NCI-H2029 (cell line): ENCODE data around the gene FAM210A.
A peak's percentile ranks its signal among the peaks of the same experiment; 100 is the strongest.

Source experiments
- DNase-seq: peaks from one replicate; lab custom pipeline; 2025; lab: John Stamatoyannopoulos, UW

FAM210A gene

DNA sequence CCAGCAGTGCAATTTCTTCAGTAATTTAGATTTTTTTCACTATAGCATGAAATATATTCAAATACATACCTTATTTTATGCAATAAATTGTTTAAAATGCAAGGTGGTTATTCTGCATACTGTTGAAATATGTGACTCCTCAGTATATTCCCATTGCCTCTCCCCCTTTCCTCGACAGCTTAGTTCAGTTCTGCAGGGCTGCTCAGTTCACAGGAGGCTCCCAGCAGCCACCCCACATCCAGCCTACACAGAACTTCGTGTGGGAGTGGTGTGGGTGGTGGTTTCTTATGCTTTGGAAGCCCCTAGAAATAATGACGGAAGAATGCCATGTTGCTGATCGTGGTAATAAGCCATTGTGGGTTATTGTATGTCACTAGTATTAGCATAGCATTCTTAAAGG is 79.7 kb downstream of the FAM210A start:
- no peak for DNase-seq

DNA sequence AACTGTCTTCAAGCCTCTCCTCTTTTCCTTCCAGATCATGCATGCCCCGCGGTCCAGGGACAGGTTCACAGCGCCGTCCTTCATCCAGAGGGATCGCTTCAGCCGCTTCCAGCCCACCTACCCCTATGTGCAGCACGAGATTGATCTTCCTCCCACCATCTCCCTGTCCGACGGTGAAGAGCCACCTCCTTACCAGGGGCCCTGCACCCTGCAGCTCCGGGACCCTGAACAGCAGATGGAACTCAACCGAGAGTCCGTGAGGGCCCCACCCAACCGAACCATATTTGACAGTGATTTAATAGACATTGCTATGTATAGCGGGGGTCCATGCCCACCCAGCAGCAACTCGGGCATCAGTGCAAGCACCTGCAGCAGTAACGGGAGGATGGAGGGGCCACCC is 81.3 kb downstream of the FAM210A start:
- DNase-seq: no peak

DNA sequence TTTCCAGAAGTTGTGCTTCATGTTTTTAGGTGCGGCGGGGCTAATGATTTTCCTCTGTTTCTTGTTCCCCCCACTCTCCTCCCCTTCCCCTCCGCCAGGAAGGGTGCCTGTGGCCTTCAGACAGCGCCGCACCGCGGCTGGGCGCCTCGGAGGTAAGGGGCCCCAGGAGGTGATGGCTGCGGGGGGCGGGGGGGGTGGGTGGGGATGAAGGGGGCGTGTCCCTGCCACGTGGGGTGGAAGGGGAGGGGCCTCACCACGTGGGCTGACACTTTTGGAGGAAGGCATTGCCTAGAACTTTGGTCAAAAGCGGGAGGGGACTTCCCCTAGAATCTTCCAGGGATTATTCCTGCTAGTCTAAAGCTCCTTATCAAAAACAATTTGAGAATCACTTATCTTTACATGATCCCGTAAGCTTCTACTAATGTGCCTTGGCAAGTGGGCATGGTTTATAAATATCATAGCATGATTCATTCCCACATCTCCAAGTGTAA is 83.1 kb downstream of the FAM210A start:
- no peak for DNase-seq

- no peak for DNase-seq
Measured at GRCh38 chr18:13642440-13642827, 83.9 kb downstream of the FAM210A start.

GRCh38 chr18:13641551-13642439 is 84.6 kb downstream of the FAM210A start:
- no peak for DNase-seq

- no peak for DNase-seq
Measured at GRCh38 chr18:13640266-13640860, 86.0 kb downstream of the FAM210A start.

DNA sequence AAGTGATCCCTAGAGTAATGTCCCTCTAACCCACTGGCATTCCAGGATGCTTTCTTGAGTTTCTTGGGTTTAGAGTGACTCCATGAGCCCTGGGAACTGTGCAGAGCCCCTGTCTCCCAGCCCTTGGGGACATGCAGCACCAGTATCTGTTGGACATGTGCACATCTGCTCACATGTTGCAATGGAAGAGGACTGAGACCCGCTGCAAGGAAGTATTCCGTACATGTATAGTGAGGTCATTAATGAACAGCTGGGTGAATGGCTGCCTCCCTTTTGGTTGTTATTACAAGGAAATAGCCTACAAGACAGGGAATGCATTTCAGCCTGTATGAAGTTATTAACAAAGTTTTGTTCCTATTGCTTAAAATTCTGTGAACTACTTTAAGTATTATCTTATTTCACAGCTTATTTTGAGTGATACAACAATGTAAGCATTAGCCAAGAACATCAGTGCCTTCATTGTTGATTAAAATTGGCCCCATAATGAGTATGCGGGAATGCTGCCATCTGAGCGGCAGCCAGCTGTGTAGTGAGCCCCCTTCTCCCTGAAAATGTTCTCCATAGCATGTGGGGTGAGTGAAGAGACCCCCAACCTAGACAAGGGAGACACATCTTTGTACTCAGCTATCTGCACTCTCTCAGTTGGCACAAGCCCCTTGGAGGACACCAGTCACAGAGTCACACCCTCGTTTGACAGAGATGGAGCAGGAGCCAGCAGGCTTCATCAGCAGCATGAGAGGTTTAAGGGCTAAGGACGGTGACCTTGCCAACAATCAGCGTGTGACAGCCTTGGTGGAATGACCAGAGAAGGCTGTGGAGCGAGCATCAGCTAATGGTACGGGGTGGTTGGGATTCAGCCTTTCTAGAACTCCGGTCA is 87.4 kb downstream of the FAM210A start:
- no peak for DNase-seq

- DNase-seq: no peak
Measured at GRCh38 chr18:13635046-13635445, 91.3 kb downstream of the FAM210A start.

DNA sequence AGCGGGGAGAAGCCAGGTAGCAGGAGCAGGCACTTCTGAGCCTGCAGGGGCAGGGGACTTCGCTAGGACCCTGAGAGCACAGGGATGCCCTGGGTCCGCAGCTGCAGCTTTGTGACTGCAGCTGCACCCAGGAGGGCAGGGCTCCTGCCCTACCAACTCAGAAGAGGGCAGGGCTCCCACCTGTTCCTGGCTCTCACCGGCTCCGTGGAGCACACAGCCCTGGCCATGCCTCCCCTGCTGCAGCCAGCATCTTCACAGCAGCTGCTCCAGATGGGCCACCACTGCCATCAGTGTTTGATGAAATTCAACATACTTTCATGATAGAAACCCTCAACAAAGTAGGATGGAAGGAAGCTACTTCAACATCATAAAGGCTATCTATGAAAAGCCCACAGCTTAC is 92.7 kb downstream of the FAM210A start:
- DNase-seq: no peak

GRCh38 chr18:13630716-13631268 is 95.6 kb downstream of the FAM210A start:
- DNase-seq: no peak

- DNase-seq: peak; percentile 34
Measured at GRCh38 chr18:13629841-13630715, 96.3 kb downstream of the FAM210A start.

DNA sequence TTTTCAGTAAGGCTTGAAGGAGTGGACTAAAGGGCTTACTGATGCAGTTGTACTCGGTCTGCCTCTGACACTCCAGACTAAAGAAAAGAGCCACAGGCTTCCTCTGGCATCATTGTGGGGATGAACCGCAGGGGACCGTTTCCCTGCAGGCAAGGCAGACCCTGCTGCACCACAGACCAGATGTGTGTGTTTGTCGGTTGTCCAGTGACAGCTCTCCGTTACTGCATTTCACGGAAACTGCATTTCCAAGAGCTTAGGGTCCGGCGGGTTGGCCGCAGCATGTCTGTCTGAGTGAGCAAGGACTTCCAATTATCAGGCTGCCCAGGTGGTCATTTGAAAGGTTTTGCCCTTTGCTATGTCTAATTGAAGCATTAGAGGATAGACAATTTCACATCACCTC is 98.1 kb downstream of the FAM210A start:
- DNase-seq: no peak

DNA sequence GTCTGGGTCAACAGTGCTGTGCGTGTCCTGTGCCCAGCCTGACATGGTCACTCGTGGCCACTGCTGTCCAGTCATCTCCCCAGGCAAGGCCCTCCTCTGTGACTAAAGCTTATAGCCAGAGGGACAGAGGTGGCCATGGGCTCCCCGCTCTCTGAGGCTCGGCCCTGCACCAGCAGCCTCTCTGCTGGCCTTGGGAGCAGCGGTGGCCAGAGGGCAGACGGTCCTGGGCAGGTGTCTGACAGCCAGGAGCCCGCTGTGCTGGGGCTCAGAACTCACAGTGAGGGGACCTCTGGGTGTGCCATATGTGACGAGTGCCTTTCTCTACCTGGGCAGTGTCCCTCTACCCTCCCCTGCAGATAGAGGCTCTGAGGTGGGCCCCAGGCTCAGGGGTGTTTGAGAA is 98.7 kb downstream of the FAM210A start:
- no peak for DNase-seq

- DNase-seq: no peak
Measured at GRCh38 chr18:13626544-13626908, 99.8 kb downstream of the FAM210A start.

- no peak for DNase-seq
Measured at GRCh38 chr18:13625843-13626543, 100.4 kb downstream of the FAM210A start.

GRCh38 chr18:13625355-13625754 is 101.0 kb downstream of the FAM210A start:
- no peak for DNase-seq

- DNase-seq: no peak
Measured at GRCh38 chr18:13624563-13625237, 101.7 kb downstream of the FAM210A start.

DNA sequence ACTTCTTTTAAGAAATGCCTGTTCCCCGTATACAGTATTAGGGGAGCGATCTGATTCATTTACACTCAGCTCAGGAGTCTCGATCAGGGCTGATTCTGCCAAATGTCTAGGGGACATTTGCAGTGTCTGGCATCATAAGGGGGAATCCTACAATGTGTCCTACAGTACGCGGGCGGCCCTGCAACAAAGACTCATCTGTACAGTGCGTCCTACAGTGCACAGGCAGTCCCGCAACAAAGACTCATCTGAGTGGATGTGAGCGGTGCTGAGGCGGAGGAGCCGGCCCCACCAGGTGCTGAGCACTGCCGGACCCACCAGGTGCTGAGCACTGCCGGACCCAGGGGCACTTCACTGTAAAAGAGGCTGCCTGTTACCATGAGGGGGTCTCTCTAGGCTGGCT is 102.5 kb downstream of the FAM210A start:
- DNase-seq: no peak

DNA sequence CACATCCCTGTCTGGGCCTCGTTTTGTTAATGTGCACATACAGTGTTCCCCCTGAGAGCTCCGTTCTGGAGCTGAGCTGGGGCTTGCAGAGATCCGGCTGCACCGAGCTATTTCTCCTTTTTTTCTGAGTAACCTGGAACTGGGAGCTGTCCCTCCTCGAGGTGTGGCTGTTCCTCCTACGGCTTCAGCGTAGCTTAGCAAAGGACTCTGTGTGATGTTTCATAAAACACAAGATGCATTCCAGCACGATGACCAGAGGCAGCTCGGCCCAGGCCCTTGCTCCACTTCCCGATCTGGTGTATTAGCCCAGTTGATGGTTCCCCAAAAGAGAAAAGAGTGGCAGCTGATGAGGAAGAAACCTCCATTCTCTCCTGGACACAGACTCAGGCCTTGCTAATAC is 103.0 kb downstream of the FAM210A start:
- DNase-seq: no peak

DNA sequence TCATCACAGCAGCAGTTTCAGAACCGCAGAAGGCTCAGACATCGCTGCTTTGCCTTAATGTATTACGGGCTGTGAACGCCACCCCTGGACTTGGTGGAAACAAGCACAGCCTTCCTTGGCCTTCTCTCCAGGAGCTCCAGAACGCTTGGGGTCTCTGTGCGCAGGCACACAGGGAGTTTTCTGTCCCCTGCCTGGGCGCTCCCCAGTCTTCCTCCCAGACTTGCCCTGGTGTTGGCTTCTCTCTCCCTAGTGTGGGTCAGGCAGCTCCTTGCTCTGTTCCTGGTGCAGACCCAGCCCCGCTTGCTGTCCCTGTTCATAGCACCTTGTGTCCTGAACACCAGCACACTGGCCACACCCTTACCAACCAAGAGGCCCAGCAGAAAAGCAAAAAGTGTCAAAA is 103.6 kb downstream of the FAM210A start:
- DNase-seq: no peak
